Thymus (tissue), 11 donors: ENCODE results near the gene CRACR2B. TPM values are rescaled to one million over a fixed set of nuclear protein-coding genes. Genes with fewer than 3 reads are reported as not detected.

Experiments
- DNase-seq, 9 donors: peaks; one replicate each; pipeline ENCODE4 v3.0.0-alpha.2; 2013; ENCODE audit warnings: low spot score in 9 of 9, low read depth in 6 of 9, missing footprints in 1 of 9
- H3K27ac ChIP-seq, 2 donors: one replicate each; pipeline ENCODE4 v1.5.1; 2013; ENCODE audit warnings: control low read depth in 1 of 2, low read depth in 1 of 2, low read length in 1 of 2, mild to moderate bottlenecking in 1 of 2, moderate library complexity in 1 of 2
- H3K27me3 ChIP-seq, 2 donors: one replicate each; pipeline ENCODE4 v1.5.1; 2013; ENCODE audit warnings: low read length in 1 of 2; ENCODE audit not compliant: control insufficient read depth in 2 of 2, insufficient read depth in 1 of 2
- H3K36me3 ChIP-seq, 2 donors: one replicate each; pipeline ENCODE4 v1.5.1; 2013; ENCODE audit warnings: low read length in 1 of 2, mild to moderate bottlenecking in 1 of 2, moderate library complexity in 1 of 2; ENCODE audit not compliant: control insufficient read depth in 2 of 2, insufficient read depth in 2 of 2
- H3K4me1 ChIP-seq, 2 donors: one replicate each; pipeline ENCODE4 v1.5.1; 2013; ENCODE audit warnings: low read length in 2 of 2; ENCODE audit not compliant: control insufficient read depth in 2 of 2, insufficient read depth in 2 of 2
- H3K4me3 ChIP-seq, 2 donors: one replicate each; pipeline ENCODE4 v1.5.1; 2013; ENCODE audit warnings: low read length in 2 of 2, control low read depth in 1 of 2, mild to moderate bottlenecking in 1 of 2
- H3K9me3 ChIP-seq, 2 donors: one replicate each; pipeline ENCODE4 v1.5.1; 2013; ENCODE audit warnings: low read length in 1 of 2, mild to moderate bottlenecking in 1 of 2; ENCODE audit not compliant: control insufficient read depth in 2 of 2, insufficient read depth in 1 of 2
- WGBS: extraction: QIAGEN DNeasy Blood & Tissue Kit; methylation state at CpG from one replicate; pipeline ENCODE4 v1.1.7; 2013; 5-methylcytosine and 5-hydroxymethylcytosine counted together
- polyA plus RNA-seq: library from polyadenylated mRNA; stranded (reverse); fragments of 200-250 nt; gene quantifications from one replicate; pipeline ENCODE4 v1.2.3, GENCODE V29; 2013
- total RNA-seq: library from RNA; stranded (reverse); fragments of 120-200 nt; gene quantifications from one replicate; pipeline ENCODE4 v1.2.4, GENCODE V29; 2013
- donor health status: healthy.

Gene CRACR2B
- total and polyA plus RNA-seq, 2 donors, result 0.57 to 6.2 TPM

DNA sequence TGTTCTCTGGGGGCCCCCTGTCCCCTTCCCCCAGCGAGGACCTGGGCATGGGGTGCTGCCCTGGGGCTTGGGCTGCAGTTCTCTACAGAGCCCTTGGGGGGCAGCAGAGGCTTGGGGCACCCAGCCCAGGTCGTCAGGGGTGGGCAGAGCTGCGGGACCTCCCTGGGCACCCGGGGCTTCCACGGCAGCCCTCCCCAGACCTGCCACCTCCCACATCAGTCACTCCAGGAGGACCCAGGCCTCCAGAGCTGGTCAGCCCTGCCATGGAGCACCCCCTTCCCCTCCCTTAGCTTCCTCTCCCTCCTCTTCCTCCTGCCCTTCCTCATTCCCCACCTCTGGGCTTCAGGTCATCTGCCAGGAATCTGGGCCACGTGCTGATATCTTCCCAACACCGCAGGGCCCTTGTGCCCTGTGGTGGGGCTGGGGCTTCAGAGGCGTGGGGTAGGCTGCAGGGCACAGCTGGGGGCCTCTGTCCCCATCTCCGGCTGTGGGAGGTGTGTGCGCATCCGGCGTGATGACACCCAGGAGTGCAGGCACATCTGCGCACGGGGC is 20.7 kb downstream of the CRACR2B start:
- H3K36me3 ChIP-seq, result no peaks in the 10 kb centered on the region
- H3K27ac ChIP-seq, result peak overlapping the region in 1 of 2 donors; percentile 37
- H3K4me1 ChIP-seq, result peaks cover 14 to 41% of the 10 kb centered on the region in 2 donors
- DNase-seq, result peak in 2 of 9 donors; percentile 57 to 67
- H3K9me3 ChIP-seq, result no peaks in the 10 kb centered on the region
- H3K27me3 ChIP-seq, result peaks cover 17 to 73% of the 10 kb centered on the region in 2 donors
- 28% methylated on average over 14 of the region's 14 CpGs for WGBS
- no peak overlapping the region for H3K4me3 ChIP-seq

- DNase-seq, result peak in 4 of 9 donors; percentile 57 to 73 (median 64)
- peaks cover 12 to 65% of the 10 kb centered on the region in 2 donors for H3K27me3 ChIP-seq
- H3K9me3 ChIP-seq, result no peaks in the 10 kb centered on the region
- H3K36me3 ChIP-seq, result no peaks in the 10 kb centered on the region
- peak overlapping the region in 1 of 2 donors; percentile 37 for H3K27ac ChIP-seq
- peaks cover 14 to 33% of the 10 kb centered on the region in 2 donors for H3K4me1 ChIP-seq
- peak overlapping the region; percentile 44 to 59 for H3K4me3 ChIP-seq
- 3% methylated on average over 71 of the region's 71 CpGs for WGBS
Observed at GRCh38 chr11:849104-849824, 21.5 kb downstream of the CRACR2B start.

- Histone ChIP-seq H3K4me3 (peak overlapping the region in 1 of 2 donors; percentile 59), H3K9me3 (no peaks in the 10 kb centered on the region), H3K4me1 (peaks cover 14 to 25% of the 10 kb centered on the region in 2 donors), H3K27ac (no peak overlapping the region), H3K36me3 (no peaks in the 10 kb centered on the region), H3K27me3 (peaks cover 9 to 56% of the 10 kb centered on the region in 2 donors)
- WGBS, result 42% methylated on average over 97 of the region's 97 CpGs
- no peak for DNase-seq
Observed at GRCh38 chr11:849951-850774, 22.4 kb downstream of the CRACR2B start.

GRCh38 chr11:850775-851763 is 23.4 kb downstream of the CRACR2B start:
- WGBS, result 93% methylated on average over 28 of the region's 28 CpGs
- peaks cover 14 to 16% of the 10 kb centered on the region in 2 donors for H3K4me1 ChIP-seq
- H3K27me3 ChIP-seq, result peaks cover 9 to 47% of the 10 kb centered on the region in 2 donors
- H3K27ac ChIP-seq, result no peak overlapping the region
- H3K4me3 ChIP-seq, result no peak overlapping the region
- H3K36me3 ChIP-seq, result no peaks in the 10 kb centered on the region
- DNase-seq, result no peak
- H3K9me3 ChIP-seq, result no peaks in the 10 kb centered on the region

- WGBS, result 95% methylated on average over 15 of the region's 15 CpGs
- no peak for DNase-seq
- H3K4me1 ChIP-seq, result peaks cover 14 to 15% of the 10 kb centered on the region in 2 donors
Observed at GRCh38 chr11:852762-853161, 25.0 kb downstream of the CRACR2B start.

DNA sequence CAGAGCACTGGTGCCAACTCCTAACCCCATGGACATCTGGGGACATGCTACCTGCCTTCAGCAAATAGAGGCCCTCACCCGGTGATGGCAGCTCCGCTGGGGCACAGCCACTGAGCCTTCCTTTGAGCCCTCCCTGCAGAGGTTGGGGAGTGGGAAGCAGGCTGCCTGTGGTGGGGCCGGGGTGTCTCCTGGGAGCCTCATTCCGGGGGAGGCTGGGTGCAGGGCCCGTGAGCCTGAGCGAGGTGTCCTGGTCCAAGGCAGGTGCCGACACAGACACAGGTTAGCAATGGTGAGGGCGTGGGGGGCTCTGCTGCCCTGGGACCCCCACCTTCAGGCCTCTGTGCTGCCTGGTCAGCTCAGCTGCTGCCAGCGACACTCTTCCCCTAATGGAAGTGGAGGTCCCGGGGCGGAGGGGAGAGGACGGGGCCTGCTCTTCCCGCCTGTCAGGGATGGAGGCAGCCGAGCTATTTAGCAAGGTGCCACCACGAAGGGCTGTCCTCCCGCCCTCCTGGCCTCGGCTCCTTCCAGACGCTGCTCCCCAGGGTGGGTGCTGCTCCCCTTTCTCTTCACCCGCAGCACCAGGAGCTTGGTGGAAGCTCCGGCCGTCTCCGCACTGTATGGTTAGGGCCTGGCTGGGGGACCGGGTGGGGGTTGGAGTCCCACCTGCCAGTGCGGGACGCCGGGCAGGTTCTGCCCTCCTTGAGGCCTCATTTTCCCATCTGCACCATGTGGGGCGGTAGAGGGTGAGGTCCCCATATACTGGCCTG is 26.1 kb downstream of the CRACR2B start:
- H3K27me3 ChIP-seq, result peaks cover 9 to 24% of the 10 kb centered on the region in 2 donors
- H3K27ac ChIP-seq, result no peak overlapping the region
- peaks cover 5 to 6% of the 10 kb centered on the region in 2 donors for H3K4me1 ChIP-seq
- H3K36me3 ChIP-seq, result no peaks in the 10 kb centered on the region
- no peak for DNase-seq
- WGBS, result 97% methylated on average over 27 of the region's 27 CpGs
- no peaks in the 10 kb centered on the region for H3K9me3 ChIP-seq
- H3K4me3 ChIP-seq, result no peak overlapping the region

More at GRCh38 chr11:852762-853161, 25.0 kb downstream of the CRACR2B start:
- H3K27ac ChIP-seq, result no peak overlapping the region
- no peaks in the 10 kb centered on the region for H3K9me3 ChIP-seq
- H3K27me3 ChIP-seq, result peaks cover 9 to 35% of the 10 kb centered on the region in 2 donors
- no peak overlapping the region for H3K4me3 ChIP-seq
- H3K36me3 ChIP-seq, result no peaks in the 10 kb centered on the region

DNA sequence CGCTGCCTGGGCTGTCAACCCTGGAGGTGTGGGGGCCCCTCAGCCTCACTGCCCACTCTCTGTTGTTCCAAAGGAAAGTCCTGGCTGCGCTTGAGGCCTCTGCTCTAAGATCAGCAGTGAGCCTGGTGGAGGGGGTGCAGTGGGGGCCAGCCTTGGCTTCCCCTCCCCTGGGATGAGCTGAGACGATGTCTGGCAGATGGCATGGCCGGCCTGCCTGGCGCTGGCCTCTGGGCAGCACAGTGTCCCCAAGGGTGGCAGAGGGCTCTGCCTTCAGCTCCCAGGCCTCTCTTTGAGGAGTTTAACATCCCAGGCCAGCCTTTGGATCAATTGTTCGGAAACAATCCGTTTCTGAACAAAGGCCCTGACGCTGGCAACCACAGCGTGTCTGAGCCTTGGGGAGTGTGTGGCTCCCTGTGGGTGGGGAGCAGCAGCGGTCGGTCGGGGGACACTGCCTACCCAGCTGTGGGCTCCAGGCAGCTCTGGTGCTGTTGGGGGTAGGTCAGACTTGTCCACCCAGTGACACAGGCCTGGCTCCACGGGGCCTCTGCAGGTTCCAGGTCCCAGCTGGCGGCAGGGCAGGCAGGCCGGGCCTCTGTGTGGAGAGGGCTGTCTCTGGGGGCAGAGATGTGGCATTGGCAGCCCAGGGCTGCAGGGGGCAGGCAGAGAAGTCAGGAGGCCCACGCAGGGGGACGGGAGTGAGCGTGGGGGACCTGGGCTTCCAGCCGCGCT is 27.0 kb downstream of the CRACR2B start:
- DNase-seq, result no peak
- Histone ChIP-seq H3K36me3 (no peaks in the 10 kb centered on the region), H3K9me3 (no peaks in the 10 kb centered on the region), H3K4me1 (peaks cover 0 to 2% of the 10 kb centered on the region in 2 donors), H3K4me3 (no peak overlapping the region), H3K27me3 (peaks cover 8 to 19% of the 10 kb centered on the region in 2 donors), H3K27ac (no peak overlapping the region)
- WGBS, result 95% methylated on average over 20 of the region's 20 CpGs
